Adrenal gland (tissue), 12 donors: ENCODE results near the gene LRRC36. TPM values are rescaled to one million over a fixed set of nuclear protein-coding genes. Genes with fewer than 3 reads are reported as not detected.

Experiments used
- DNase-seq, 7 donors: peaks; one replicate each; pipeline ENCODE4 v3.0.0-alpha.2; 2019 to 2020
- H3K27ac ChIP-seq, 5 donors: fragments of 200-600 bp; sonication (generic) in 4 of 5; 1 replicate in 3 of 5; 2 replicates in 2 of 5; pipeline versions ENCODE4 v1.5.1 to v1.8.0; 2016 to 2020; ENCODE audit warnings: mild to moderate bottlenecking in 1 of 5
- H3K27me3 ChIP-seq: fragments of 200-600 bp; 2 replicates; pipeline ENCODE4 v1.8.0; 2021
- H3K36me3 ChIP-seq, 2 donors: fragments of 200-600 bp; replicated peaks in 1 of 2; 1 replicate in 1 of 2; 2 replicates in 1 of 2; pipeline versions ENCODE4 v1.5.1 to v1.8.0; 2018 to 2022
- H3K4me1 ChIP-seq, 2 donors: fragments of 200-600 bp; replicated peaks in 1 of 2; 1 replicate in 1 of 2; 2 replicates in 1 of 2; pipeline versions ENCODE4 v1.5.1 to v1.8.0; 2018 to 2021
- H3K4me3 ChIP-seq, 4 donors: fragments of 200-600 bp; sonication (generic) in 3 of 4; one replicate each; pipeline ENCODE4 v1.5.1; 2016 to 2018
- H3K9me3 ChIP-seq, 3 donors: fragments of 200-600 bp; sonication (generic) in 1 of 3; replicated peaks in 1 of 3; 1 replicate in 2 of 3; 2 replicates in 1 of 3; pipeline versions ENCODE4 v1.5.1 to v1.8.0; 2016 to 2021
- POLR2A ChIP-seq, 2 donors: fragments of 450-650 bp; IDR thresholded peaks; one replicate each; pipeline ENCODE4 v1.6.1; 2017; ENCODE audit warnings: antibody characterized with exemption in 2 of 2, mild to moderate bottlenecking in 2 of 2, moderate library complexity in 1 of 2
- WGBS, 4 donors: extraction: QIAGEN DNeasy Blood & Tissue Kit in 2 of 4; methylation state at CpG; one replicate each; pipeline versions ENCODE4 v1.1.5 to v1.1.7; 2013 to 2017; 5-methylcytosine and 5-hydroxymethylcytosine counted together
- intact Hi-C, 2 donors: fragments of 100-400 bp; cut with DNase I; formaldehyde crosslinking; loops; one replicate each; pipeline versions ENCODE4 v1.14.1 to v1.15.0; 2022 to 2023
- polyA plus RNA-seq, 3 donors: library from polyadenylated mRNA; stranded (reverse); fragments of 200-250 nt in 2 of 3; fragments of 350-450 nt in 1 of 3; fragmentation: Illumina TruSeq in 1 of 3; extraction: RNeasy Lipid Tissue Mini Kit (QIAGEN cat#74804) in 1 of 3; gene quantifications; one replicate each; pipeline ENCODE4 v1.2.3, GENCODE V29; 2013 to 2014
- total RNA-seq, 9 donors: library from RNA; depleted of rRNA in 4 of 9; stranded (reverse); fragments of >200 nt in 4 of 9; fragments of 120-200 nt in 1 of 9; fragmentation: NEBNext Ultra II Directional in 1 of 9; extraction: Animal tissue kit (Norgen Biotek cat#: 25700) in 1 of 9; gene quantifications; one replicate each; pipeline versions ENCODE4 v1.1.0 to v1.2.4, GENCODE V29; 2013 to 2023
- TF ChIP-seq, protein P1 (sequence below), 6 experiments: fragments of 450-650 bp in 4 of 6; fragments of 200-600 bp in 2 of 6; sonication (generic) in 1 of 6; IDR thresholded peaks; 1 replicate in 5 of 6; 2 replicates in 1 of 6; pipeline versions ENCODE4 v1.5.1 to v1.8.0; 2016 to 2021; ENCODE audit warnings: antibody characterized with exemption in 6 of 6, mild to moderate bottlenecking in 2 of 6, moderate library complexity in 1 of 6
- donor health status: healthy with polysubstance abuse.
- donor health status: Bipolar disorder and iron deficiency.
- donor health status: DM: yes; HTN: yes; CAD: no.
- donor health status: DM: no; HTN: no; CAD: no.
- donor health status: DM: no; HTN: no; CAD: no.
- donor health status: DM: yes; HTN: yes; CAD: no.

Gene LRRC36
- total and polyA plus RNA-seq, 12 donors: 0.15 to 4.7 (median 0.61) TPM; not detected in 5

DNA sequence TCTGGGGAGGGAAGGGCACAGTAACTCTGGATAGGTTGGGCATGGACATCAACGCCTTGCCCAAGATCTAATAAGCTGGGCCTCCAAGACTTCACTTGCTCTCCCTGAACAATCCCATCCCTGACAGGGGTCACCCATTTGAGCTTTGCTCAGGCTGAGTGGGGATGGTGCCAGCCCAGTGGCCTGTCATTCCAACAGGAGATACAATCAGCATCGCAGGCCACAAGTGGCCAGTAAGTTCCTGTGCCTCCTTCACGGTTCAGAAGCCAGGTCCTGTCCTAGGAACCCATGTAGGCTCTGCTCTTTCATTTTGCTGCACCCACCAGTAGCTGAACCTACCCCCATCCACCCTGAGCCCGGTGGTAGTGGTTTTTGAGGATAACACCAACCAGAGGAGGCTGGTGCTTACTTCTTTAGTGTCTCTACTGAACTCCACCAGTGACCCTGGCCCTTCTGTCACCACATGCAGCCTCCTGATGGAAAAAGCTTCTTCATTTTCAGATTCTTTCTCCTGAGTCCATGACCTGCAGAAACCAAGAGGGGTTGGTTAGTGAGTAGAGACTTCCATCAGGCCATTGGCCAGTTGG, 32.4 kb upstream of the LRRC36 start:
- no peaks in the 10 kb centered on the region for H3K9me3 ChIP-seq
- TF ChIP-seq POLR2A (IDR thresholded peaks at IDR 0.05): no peak
- TF ChIP-seq, protein P1, sequence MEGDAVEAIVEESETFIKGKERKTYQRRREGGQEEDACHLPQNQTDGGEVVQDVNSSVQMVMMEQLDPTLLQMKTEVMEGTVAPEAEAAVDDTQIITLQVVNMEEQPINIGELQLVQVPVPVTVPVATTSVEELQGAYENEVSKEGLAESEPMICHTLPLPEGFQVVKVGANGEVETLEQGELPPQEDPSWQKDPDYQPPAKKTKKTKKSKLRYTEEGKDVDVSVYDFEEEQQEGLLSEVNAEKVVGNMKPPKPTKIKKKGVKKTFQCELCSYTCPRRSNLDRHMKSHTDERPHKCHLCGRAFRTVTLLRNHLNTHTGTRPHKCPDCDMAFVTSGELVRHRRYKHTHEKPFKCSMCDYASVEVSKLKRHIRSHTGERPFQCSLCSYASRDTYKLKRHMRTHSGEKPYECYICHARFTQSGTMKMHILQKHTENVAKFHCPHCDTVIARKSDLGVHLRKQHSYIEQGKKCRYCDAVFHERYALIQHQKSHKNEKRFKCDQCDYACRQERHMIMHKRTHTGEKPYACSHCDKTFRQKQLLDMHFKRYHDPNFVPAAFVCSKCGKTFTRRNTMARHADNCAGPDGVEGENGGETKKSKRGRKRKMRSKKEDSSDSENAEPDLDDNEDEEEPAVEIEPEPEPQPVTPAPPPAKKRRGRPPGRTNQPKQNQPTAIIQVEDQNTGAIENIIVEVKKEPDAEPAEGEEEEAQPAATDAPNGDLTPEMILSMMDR (IDR thresholded peaks at IDR 0.05): no peak
- intact Hi-C loops: no loop called here
- 89 to 96% (median 90%) methylated on average over 3 to 4 of the region's 4 CpGs for WGBS, 4 donors
- H3K4me3 ChIP-seq: no peak overlapping the region
- no peaks in the 10 kb centered on the region for H3K36me3 ChIP-seq
- H3K27me3 ChIP-seq: no peaks in the 10 kb centered on the region
- DNase-seq: no peak
- H3K4me1 ChIP-seq: no peaks in the 10 kb centered on the region
- no peak overlapping the region for H3K27ac ChIP-seq

DNA sequence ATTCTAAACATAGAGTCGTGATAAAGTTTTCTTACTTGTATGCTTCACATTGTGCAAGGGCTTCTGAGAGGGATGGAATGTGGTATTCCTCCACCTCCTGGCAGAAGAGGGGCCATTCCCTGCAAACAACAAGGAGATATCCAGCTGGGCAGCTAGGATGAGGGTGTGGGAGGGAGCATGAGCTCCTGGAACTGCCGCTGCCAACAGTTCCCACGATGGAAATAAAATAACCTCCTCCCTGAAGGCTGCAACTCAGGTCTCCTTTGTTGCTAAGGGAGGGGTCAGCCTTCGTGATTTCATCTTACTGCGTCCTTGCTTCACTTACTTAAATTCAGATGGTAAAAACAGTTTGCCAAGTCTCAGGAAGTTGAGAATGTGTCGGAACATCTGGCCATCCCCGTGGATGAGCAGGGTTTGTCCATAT, 31.7 kb upstream of the LRRC36 start:
- Histone ChIP-seq H3K9me3 (no peaks in the 10 kb centered on the region), H3K4me3 (no peak overlapping the region), H3K4me1 (no peaks in the 10 kb centered on the region), H3K27ac (no peak overlapping the region), H3K27me3 (no peaks in the 10 kb centered on the region), H3K36me3 (no peaks in the 10 kb centered on the region)
- TF ChIP-seq, protein P1 (IDR thresholded peaks at IDR 0.05): no peak
- TF ChIP-seq POLR2A (IDR thresholded peaks at IDR 0.05): no peak
- intact Hi-C loops: no loop called here
- no peak for DNase-seq
- 67 to 76% (median 73%) methylated on average over 7 of the region's 7 CpGs for WGBS, 4 donors

DNA sequence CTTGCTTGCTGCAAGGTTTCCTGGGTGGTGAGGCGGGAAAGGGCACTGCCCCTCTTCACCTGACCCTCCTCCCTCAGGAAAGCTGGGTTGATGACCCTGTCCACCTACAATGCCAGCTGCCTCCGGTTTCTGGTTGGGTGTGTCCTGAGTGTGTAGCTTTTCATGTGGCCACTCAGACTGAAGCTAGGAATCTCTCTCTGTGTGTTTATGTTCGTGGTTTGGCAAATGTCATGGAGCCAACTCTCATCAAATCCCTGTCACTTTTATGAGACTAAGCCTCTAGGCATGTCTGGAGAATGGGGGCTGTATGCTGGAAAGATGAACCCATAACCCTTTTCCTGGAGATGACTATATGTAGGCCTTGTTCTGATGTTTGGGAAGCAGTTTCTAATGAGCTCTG, 30.2 kb upstream of the LRRC36 start:
- Histone ChIP-seq H3K9me3 (no peaks in the 10 kb centered on the region), H3K4me3 (no peak overlapping the region)
- WGBS, 4 donors: 45 to 75% (median 74%) methylated on average over 2 to 3 of the region's 3 CpGs

DNA sequence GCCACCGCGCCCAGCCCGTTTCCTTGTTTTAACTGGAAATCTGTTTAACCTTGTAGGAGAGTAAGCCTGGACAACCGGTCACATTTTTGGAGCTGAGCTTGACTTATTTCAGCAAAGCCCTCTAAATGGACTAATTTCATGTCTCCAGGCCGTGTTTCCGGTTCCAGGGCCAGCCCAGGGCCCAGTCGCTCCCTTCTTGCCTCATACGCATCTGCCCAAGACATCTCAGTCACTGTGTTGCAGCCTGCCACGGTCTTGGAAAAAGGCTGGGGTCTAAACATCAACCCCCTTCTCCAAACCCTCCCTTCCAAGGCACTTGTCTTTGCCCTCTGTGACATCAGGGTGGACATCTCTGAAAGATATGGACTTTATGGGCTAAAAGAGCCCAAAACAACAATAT, 28.3 kb upstream of the LRRC36 start:
- intact Hi-C loops: no loop called here
- H3K4me3 ChIP-seq: no peak overlapping the region
- WGBS, 4 donors: 93 to 95% (median 94%) methylated on average over 9 of the region's 9 CpGs
- H3K27ac ChIP-seq: no peak overlapping the region
- no peaks in the 10 kb centered on the region for H3K27me3 ChIP-seq
- no peaks in the 10 kb centered on the region for H3K4me1 ChIP-seq
- no peaks in the 10 kb centered on the region for H3K36me3 ChIP-seq
- DNase-seq: no peak
- TF ChIP-seq, protein P1 (IDR thresholded peaks at IDR 0.05): no peak
- TF ChIP-seq POLR2A (IDR thresholded peaks at IDR 0.05): no peak
- H3K9me3 ChIP-seq: no peaks in the 10 kb centered on the region

More for the DNA sequence above, 30.2 kb upstream of the LRRC36 start:
- H3K4me1 ChIP-seq: no peaks in the 10 kb centered on the region
- H3K36me3 ChIP-seq: no peaks in the 10 kb centered on the region
- no peaks in the 10 kb centered on the region for H3K27me3 ChIP-seq
- intact Hi-C loops: no loop called here
- no peak overlapping the region for H3K27ac ChIP-seq
- TF ChIP-seq, protein P1 (IDR thresholded peaks at IDR 0.05): no peak
- no peak for TF ChIP-seq POLR2A (IDR thresholded peaks at IDR 0.05)
- no peak for DNase-seq
